SH-SY5Y (cell line): ENCODE measurements around the gene DIP2C.

Experiments used
- GATA2 ChIP-seq: IDR thresholded peaks from 2 replicates; pipeline ENCODE4 v1.6.1; 2011; ENCODE audit warnings: mild to moderate bottlenecking, low read depth, low read length
- GATA3 ChIP-seq: IDR thresholded peaks from 2 replicates; pipeline ENCODE4 v1.6.1; 2011; ENCODE audit warnings: low read depth, mild to moderate bottlenecking, low read length, moderate library complexity

Gene DIP2C

GRCh38 chr10:600876-601659 lies 88.4 kb downstream of the DIP2C start:
- TF ChIP-seq GATA3 (no peak), GATA2 (no peak)

GRCh38 chr10:600234-600633 lies 89.2 kb downstream of the DIP2C start:
- TF ChIP-seq GATA3 (no peak), GATA2 (no peak)

- no peak for TF ChIP-seq GATA2
- no peak for TF ChIP-seq GATA3
Measured at GRCh38 chr10:599767-600166, 89.7 kb downstream of the DIP2C start.

GRCh38 chr10:598415-599170 lies 90.9 kb downstream of the DIP2C start:
- TF ChIP-seq GATA3 (no peak), GATA2 (no peak)

- no peak for TF ChIP-seq GATA3
Measured at GRCh38 chr10:597976-598375, 91.5 kb downstream of the DIP2C start.

- no peak for TF ChIP-seq GATA2
- TF ChIP-seq GATA3, result no peak
Measured at GRCh38 chr10:596725-597345, 92.6 kb downstream of the DIP2C start.

DNA sequence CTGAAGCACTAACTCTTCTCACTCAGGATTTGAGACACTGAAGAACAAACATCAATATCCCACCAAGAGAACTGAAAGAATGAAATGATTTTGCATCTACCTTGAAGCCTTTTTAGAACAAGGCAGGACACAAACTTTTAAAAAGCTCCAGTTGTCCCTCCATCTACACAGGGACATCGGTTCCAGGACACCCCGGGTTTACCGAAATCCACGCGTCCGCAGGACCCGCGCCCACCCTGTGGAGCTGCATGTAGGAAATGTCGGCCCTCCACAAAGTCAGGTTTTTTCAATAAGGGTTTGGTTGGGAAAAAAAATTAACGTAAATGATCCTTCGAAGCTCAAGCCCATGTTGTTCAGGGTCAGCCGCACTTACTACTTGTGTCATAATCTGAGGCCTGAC lies 94.0 kb downstream of the DIP2C start:
- no peak for TF ChIP-seq GATA3
- no peak for TF ChIP-seq GATA2

DNA sequence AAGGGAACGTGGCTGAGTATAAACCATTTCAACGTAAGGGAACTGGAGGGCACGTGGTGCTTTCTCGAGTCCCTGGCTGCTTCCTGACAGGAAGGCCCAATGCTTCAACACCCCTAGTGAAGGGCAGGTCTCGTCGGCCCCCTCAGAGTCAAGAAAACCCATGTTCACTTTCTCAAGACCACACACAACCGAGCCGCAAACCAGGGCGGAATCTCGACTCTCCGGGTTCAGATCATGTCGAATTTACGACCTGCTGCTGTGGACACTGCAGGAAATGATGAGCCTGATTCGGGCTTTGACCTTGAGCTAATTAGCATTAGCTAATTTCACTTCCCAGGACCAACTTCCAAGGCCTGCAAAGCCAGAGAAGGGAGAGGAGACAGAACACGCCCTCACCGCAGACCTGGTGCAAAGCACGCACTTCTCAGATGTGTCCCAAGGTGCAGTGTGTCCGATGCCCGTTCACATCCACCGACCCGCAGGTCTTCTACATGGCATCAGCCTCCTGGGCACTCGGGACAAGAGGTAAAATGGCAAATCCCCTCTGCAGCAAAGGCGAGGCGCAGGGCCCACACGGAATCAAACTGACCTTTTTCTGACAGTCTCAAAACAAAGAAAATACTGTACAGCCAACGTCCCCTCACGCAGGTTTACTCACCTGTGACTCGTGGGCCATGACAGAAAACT lies 94.7 kb downstream of the DIP2C start:
- no peak for TF ChIP-seq GATA3
- no peak for TF ChIP-seq GATA2

- TF ChIP-seq GATA2 (no peak), GATA3 (no peak)
Measured at GRCh38 chr10:593901-594457, 95.5 kb downstream of the DIP2C start.

DNA sequence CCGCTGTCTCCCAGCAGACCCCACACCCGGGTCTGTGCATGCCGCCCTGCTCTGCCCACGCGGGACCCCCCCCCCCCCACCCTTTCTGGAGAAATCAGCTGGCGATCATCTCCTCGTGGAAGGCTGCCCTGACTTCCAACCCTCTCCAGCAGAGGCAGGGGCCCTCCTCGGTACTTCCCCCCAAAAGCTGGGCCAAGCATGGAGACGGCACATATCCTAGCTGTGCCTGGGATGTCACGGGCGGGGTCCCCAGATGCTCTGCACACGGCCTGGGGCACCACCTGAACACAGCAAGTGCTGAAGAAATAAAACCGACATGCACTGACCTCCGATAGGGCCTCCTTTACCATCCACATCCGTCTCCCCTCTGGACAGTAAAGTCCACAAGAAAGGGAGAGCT lies 96.0 kb downstream of the DIP2C start:
- TF ChIP-seq GATA3, result no peak
- TF ChIP-seq GATA2, result no peak

- TF ChIP-seq GATA2, result no peak
- no peak for TF ChIP-seq GATA3
Measured at GRCh38 chr10:593016-593415, 96.5 kb downstream of the DIP2C start.

DNA sequence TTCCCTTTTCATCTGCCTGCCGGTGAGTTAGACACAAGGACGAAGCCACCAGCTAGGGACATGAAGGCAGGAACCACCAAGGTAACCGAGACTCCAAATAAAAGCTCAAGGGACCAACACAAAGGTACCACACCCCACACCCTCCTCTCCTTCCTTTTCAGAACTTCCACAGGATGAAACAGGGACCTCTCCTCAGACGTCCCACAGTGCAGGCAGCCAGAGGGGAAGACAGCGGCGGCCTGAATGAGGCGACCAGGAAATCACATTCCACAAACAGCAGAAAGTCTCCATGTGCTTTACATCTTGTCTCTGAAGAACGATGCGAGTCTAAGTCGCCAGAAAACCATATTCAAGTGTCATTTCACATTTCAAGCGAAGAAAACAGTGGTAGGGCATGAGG lies 97.8 kb downstream of the DIP2C start:
- TF ChIP-seq GATA3 (no peak), GATA2 (no peak)

- TF ChIP-seq GATA3, result no peak
- TF ChIP-seq GATA2, result no peak
Measured at GRCh38 chr10:590721-591120, 98.7 kb downstream of the DIP2C start.

GRCh38 chr10:589961-590680 lies 99.3 kb downstream of the DIP2C start:
- TF ChIP-seq GATA3 (no peak), GATA2 (no peak)
